ENCODE measurements around the gene PFKM.
A peak's percentile ranks its signal among the peaks of the same experiment; 100 is the strongest.

PFKM gene

GRCh38 chr12:48160046-48160445, 40.9 kb downstream of the PFKM start:
- no peak for DNase-seq

GRCh38 chr12:48160807-48161206, 41.6 kb downstream of the PFKM start:
- DNase-seq, result no peak

- DNase-seq, result no peak
Observed at GRCh38 chr12:48163150-48163747, 44.1 kb downstream of the PFKM start.

- DNase-seq, result no peak
Observed at GRCh38 chr12:48164451-48164850, 45.3 kb downstream of the PFKM start.

- peak; percentile 75 for DNase-seq
Observed at GRCh38 chr12:48165089-48165981, 46.2 kb downstream of the PFKM start.

- DNase-seq, result no peak
Observed at GRCh38 chr12:48169011-48169410, 49.8 kb downstream of the PFKM start.

GRCh38 chr12:48175613-48176416, 56.7 kb downstream of the PFKM start:
- no peak for DNase-seq

GRCh38 chr12:48176417-48176751, 57.2 kb downstream of the PFKM start:
- no peak for DNase-seq

GRCh38 chr12:48177982-48178381, 58.8 kb downstream of the PFKM start:
- DNase-seq, result no peak

- no peak for DNase-seq
Observed at GRCh38 chr12:48179466-48179865, 60.3 kb downstream of the PFKM start.

GRCh38 chr12:48180424-48180823, 61.3 kb downstream of the PFKM start:
- no peak for DNase-seq

- DNase-seq, result no peak
Observed at GRCh38 chr12:48180857-48181495, 61.8 kb downstream of the PFKM start.

GRCh38 chr12:48182631-48183030, 63.5 kb downstream of the PFKM start:
- no peak for DNase-seq

- peak; percentile 82 for DNase-seq
Observed at GRCh38 chr12:48183091-48183875, 64.1 kb downstream of the PFKM start, which contains the start of gene CCDC184. Gene CCDC184 (plus strand): TSS chr12:48183644. CDS start chr12:48184123, 479 bp downstream.

- no peak for DNase-seq
Observed at GRCh38 chr12:48183876-48184548, 64.8 kb downstream of the PFKM start.

GRCh38 chr12:48184549-48184922, 65.4 kb downstream of the PFKM start:
- DNase-seq, result no peak

- no peak for DNase-seq
Observed at GRCh38 chr12:48185181-48185919, 66.2 kb downstream of the PFKM start.

- DNase-seq, result no peak
Observed at GRCh38 chr12:48187916-48188695, 68.9 kb downstream of the PFKM start.

GRCh38 chr12:48189331-48190125, 70.4 kb downstream of the PFKM start:
- DNase-seq, result peak; percentile 81

All from activated CD4-positive, alpha-beta T cell treated with anti-CD3 and anti-CD28 coated beads, Interleukin-2, Interleukin-6, amounts not matched to agents 100 ng/mL and 50 ng/mL, durations not matched to agents 16 hours and 8 hours (primary cell).